ENCODE data around the gene GPR17.

The GPR17 gene

DNA sequence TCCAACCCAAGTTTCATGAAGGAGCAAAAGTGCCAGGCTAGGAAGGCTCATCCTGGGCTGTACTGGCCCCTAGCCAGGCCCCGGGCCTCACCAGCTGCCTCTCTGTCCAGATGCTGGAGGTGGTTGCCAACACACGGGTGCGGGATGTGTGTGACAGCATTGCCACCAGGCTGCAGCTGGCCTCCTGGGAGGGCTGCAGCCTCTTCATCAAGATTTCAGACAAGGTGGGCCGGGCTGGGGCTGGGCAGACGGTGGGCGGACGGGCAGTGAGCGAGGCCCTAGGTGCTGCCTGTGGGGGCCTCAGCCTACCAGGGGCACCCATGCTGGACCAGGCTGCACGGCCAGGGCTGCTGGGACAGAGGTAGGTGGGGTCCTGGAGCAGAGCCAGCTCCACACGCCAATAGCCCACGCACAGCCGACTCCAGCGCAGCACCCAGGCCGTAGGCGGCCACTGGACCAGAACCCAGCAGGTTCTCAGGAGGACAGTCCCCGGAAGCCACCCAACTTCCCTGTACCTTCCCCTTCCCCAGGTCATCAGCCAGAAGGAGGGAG, 11.8 kb upstream of the GPR17 start:
- TF ChIP-seq, protein P1, sequence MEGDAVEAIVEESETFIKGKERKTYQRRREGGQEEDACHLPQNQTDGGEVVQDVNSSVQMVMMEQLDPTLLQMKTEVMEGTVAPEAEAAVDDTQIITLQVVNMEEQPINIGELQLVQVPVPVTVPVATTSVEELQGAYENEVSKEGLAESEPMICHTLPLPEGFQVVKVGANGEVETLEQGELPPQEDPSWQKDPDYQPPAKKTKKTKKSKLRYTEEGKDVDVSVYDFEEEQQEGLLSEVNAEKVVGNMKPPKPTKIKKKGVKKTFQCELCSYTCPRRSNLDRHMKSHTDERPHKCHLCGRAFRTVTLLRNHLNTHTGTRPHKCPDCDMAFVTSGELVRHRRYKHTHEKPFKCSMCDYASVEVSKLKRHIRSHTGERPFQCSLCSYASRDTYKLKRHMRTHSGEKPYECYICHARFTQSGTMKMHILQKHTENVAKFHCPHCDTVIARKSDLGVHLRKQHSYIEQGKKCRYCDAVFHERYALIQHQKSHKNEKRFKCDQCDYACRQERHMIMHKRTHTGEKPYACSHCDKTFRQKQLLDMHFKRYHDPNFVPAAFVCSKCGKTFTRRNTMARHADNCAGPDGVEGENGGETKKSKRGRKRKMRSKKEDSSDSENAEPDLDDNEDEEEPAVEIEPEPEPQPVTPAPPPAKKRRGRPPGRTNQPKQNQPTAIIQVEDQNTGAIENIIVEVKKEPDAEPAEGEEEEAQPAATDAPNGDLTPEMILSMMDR (IDR thresholded peaks at IDR 0.05): no peak

DNA sequence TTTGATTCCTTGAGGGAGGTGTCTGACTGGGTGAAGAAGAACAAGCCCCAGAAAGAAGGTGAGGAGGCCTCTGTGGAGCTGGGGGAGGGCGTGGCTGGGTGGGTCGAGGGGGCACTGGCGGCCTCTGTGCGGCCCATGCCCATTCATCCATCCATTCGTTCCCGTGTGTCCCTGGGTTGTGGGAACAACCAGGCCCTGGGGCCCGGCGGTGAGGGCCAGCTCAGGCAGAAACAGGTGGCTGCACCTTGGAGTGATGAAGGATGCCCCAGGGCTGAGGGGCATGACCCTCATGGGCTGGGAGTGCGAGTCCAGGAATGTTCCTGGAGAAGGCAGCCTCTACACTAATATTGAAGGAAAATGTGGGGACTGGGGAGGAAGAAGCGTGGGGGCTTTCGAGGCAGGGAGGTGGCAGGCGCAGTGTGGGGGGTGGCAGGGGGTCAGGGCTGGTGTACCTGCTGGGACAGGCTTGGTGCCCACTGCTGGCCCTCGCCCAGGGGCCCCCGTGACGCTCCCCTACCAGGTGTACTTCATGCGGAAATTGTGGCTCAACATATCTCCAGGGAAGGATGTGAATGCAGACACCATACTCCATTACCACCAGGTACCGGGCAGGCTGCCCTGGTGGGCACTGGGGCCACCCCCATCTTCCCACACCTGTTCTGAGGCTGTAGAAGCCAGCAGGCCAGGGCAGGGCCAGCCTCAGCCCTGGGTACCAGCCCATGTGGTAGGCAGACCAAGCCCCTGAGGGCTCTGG, 11.2 kb upstream of the GPR17 start:
- TF ChIP-seq, protein P1 (IDR thresholded peaks at IDR 0.05): no peak

DNA sequence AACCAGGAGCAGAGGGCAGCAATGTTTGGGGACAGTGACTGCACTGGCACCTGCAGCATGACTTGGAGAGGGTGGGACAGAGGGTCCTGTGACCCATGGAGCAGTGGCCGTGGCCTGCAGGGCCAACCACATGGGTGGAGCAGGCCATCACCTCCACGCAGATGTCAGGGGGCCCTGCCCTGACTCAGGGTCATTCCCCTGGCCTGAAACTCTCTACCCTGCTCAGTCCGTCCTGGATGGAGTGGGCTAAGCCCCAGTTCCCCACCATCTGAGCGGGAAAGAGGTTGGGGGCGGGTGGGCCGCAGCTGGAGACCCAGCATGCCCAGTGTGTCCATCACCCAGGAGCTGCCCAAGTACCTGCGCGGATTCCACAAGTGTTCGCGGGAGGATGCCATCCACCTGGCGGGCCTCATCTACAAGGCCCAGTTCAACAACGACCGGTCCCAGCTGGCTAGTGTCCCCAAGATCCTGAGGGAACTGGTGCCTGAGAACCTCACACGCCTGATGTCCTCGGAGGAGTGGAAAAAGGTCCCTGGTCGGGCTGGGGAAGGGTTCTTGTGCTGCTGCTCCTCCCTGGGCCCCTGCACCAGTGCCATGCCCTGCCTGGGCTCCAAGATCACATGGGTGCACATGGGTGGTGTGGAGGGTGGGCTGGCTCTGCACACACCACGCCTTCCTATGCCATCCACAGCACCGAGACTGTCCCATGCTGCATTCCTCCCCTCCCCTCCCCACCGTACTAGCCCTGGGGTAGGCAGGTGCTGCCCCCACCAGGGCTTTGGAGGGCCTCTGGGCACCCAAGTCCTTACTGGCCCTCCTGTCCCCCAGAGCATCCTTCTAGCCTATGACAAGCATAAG, 10.3 kb upstream of the GPR17 start:
- TF ChIP-seq, protein P1 (IDR thresholded peaks at IDR 0.05): no peak

DNA sequence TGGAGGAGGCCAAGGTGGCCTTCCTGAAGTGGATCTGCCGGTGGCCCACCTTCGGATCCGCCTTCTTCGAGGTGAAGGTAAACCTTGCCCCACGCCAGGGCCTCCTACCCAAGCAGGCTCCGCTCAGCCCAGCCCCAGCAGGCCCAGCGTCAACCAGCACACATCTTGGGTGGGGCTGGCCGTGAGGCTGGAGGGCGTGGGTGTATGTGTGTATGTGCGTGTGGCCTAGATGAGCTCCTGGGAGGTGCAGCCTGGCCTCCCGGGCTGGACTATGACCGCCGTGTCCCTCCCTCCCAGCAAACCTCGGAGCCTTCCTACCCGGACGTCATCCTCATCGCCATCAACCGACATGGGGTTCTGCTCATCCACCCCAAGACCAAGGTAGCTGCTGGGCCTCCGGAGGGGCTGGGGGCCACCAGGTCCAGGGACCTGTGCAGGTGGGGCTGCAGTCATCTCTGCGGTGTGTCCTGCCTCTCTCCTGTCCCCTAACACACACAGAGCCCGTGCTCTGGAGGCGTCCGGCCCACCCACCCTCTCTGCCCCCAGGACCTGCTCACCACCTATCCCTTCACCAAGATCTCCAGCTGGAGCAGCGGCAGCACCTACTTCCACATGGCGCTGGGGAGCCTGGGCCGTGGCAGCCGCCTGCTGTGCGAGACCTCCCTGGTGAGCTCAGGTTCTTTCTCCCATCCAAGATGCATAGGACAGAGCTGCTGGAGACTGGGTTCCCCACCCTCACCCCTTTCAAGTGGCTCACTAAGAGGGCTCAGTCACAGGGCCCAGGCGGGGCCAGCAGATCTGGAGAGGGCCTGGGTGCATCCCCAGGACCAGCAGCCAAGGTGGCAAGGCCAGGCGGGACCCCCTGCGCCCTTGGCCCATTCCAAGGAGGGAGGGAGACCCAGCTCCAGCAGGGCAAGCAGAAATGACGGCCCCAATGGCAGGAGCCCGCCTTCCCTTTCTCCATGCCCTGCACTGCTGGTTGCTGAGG, 9.4 kb upstream of the GPR17 start:
- TF ChIP-seq, protein P1 (IDR thresholded peaks at IDR 0.05): no peak

DNA sequence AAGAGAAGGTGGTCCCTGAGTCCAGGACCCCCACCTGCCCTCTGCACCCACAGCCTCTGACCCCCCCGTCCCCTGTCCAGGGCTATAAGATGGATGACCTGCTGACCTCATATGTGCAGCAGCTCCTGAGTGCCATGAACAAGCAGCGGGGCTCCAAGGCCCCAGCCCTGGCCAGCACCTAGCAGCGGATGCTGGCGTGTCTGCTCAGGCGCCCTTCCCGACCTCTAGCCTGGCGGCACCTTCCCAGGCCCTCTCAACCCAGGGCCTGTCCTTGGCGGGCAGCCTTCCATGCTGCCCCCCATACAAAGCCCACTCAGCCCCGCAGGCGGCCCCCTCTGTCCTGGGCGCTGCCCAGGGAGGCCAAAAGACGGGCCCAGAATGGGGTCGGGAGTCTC, 8.7 kb upstream of the GPR17 start:
- TF ChIP-seq, protein P1 (IDR thresholded peaks at IDR 0.05): no peak

DNA sequence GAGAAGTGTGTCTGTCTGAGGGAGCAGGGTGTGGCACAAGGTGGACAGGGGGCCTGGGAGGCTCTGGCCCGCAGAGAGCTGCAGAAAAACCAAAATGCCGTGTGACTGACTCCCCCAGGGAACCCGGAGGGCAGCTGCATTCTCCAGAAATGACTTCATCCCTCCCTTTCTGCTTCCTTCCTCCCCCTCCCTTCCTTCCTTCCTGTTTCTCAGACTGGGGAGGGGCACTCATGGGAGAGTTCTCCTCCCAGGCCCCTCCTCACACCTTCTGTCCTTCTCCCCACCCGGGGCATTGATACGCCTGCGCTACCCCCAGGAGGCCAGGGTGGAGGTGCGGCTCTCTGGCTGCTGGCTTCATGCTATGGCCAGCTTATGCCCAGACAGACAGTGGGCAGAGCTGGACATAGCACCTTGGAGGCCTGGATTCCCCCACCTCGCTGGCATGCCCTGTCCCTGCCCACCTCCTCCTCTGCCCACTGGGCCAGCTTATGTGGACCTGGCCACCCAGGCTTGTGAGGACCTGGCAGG, 8.2 kb upstream of the GPR17 start:
- TF ChIP-seq, protein P1 (IDR thresholded peaks at IDR 0.05): no peak

All from LNCAP (cell line).